A673 (cell line): Measurements from ENCODE around the gene THSD4. TPM values are rescaled to one million over a fixed set of nuclear protein-coding genes. Genes with fewer than 3 reads are reported as not detected.
"Not testable (repeated sequence)": the region's sequence is repeated elsewhere in the genome, so short reads cannot be mapped to it uniquely, and the experiment has no call there.

ENCODE experiments used
- BruUV-seq: library from RNA; stranded (reverse); fragments of 400-500 nt; replicated peaks from 2 replicates; lab custom pipeline; 2021; lab: Mats Ljungman, UMichigan
- CTCF ChIA-PET: fragments of 300-600 bp; sonication (Branson Sonifier 250); formaldehyde crosslinking; loops from one replicate; lab custom pipeline; 2022; ENCODE audit warnings: antibody characterized with exemption; lab: Charles Lee
- POLR2A ChIA-PET: fragments of 300-600 bp; sonication (Branson Sonifier 250); formaldehyde crosslinking; loops from one replicate; lab custom pipeline; 2022; ENCODE audit warnings: antibody characterized with exemption; ENCODE audit not compliant: low non-redundant PET; lab: Charles Lee
- DNase-seq: peaks from one replicate; pipeline ENCODE4 v3.0.0-alpha.2; 2015; ENCODE audit warnings: low spot score
- H3K27ac ChIP-seq: fragments of 200-600 bp; sonication (generic); 2 replicates; pipeline ENCODE4 v1.5.1; 2016; ENCODE audit warnings: mixed run types, low read depth, mild to moderate bottlenecking, mixed read lengths, antibody characterized with exemption, low read length; ENCODE audit not compliant: poor library complexity, severe bottlenecking
- H3K27me3 ChIP-seq: fragments of 200-600 bp; sonication (generic); replicated peaks from 2 replicates; pipeline ENCODE4 v1.6.1; 2017; ENCODE audit warnings: mixed run types, low read depth, mild to moderate bottlenecking, mixed read lengths, antibody characterized with exemption, low read length; ENCODE audit not compliant: insufficient read depth, poor library complexity
- H3K36me3 ChIP-seq: fragments of 200-600 bp; sonication (generic); 2 replicates; pipeline ENCODE4 v1.6.1; 2016; ENCODE audit warnings: mixed run types, mild to moderate bottlenecking, mixed read lengths, antibody characterized with exemption, low read length; ENCODE audit not compliant: insufficient read depth, poor library complexity, severe bottlenecking
- H3K4me1 ChIP-seq: fragments of 200-600 bp; sonication (generic); 2 replicates; pipeline ENCODE4 v1.6.1; 2017; ENCODE audit warnings: mixed run types, mild to moderate bottlenecking, mixed read lengths, antibody characterized with exemption, low read length; ENCODE audit not compliant: insufficient read depth, poor library complexity, severe bottlenecking
- H3K4me3 ChIP-seq: fragments of 200-600 bp; sonication (generic); 2 replicates; pipeline ENCODE4 v1.5.1; 2016; ENCODE audit warnings: low read depth, mixed run types, mild to moderate bottlenecking, mixed read lengths, low read length; ENCODE audit not compliant: poor library complexity, severe bottlenecking
- H3K9me3 ChIP-seq: fragments of 200-600 bp; sonication (generic); 2 replicates; pipeline ENCODE4 v1.6.1; 2016; ENCODE audit warnings: mixed run types, low read depth, mild to moderate bottlenecking, mixed read lengths, antibody characterized with exemption, low read length; ENCODE audit not compliant: poor library complexity, severe bottlenecking
- EZH2 ChIP-seq: fragments of 200-600 bp; sonication (generic); IDR thresholded peaks from 2 replicates; pipeline ENCODE4 v1.6.1; 2017; ENCODE audit warnings: borderline replicate concordance, low read depth, mild to moderate bottlenecking, mixed read lengths, antibody characterized with exemption, low read length; ENCODE audit not compliant: poor library complexity, severe bottlenecking
- intact Hi-C: fragments of 100-400 bp; cut with micrococcal nuclease; formaldehyde crosslinking; loops from one replicate; pipeline ENCODE4 v1.10.0; 2022; ENCODE audit not compliant: unreplicated experiment
- total RNA-seq: library from RNA; stranded (reverse); gene quantifications from 2 replicates; pipeline ENCODE4 v1.2.3, GENCODE V29; 2021
- TF ChIP-seq, protein P1 (sequence below): fragments of 300-800, 200-600 bp; sonication (generic); conservative IDR thresholded peaks from 2 replicates; pipeline ENCODE4 v1.5.1; 2017; ENCODE audit warnings: low read depth, mild to moderate bottlenecking, antibody characterized with exemption, low read length, moderate library complexity, mixed read lengths

Gene THSD4
- total RNA-seq, 1 experiment from 2014 or later, result 2.4 TPM

DNA sequence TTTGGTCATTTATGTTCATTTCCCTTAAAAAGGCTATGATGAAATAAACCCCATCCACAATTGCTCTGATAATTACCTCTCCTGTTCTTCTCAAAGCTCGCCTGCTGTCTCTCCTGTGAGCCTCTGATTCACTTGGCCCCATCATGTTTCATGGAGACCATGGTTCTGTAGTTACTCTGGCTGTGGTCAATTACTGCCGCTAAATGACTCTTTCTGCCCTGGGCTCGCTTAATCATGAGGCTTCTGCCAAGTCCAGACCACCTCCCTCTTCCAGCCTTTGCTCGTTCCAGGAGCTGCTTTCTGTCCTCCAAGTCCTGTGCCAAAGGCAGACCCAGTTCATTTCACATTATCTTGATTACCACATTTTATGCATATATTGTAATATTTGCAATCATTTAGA, 91.9 kb downstream of the THSD4 start:
- Histone ChIP-seq H3K27ac (no peak overlapping the region), H3K36me3 (no peaks in the 10 kb centered on the region), H3K4me1 (peaks cover 6% of the 10 kb centered on the region), H3K9me3 (no peaks in the 10 kb centered on the region), H3K27me3 (no peaks in the 10 kb centered on the region), H3K4me3 (no peak overlapping the region)
- DNase-seq, result no peak
- no TSS peak for BruUV-seq
- CTCF ChIA-PET, result no interaction called here
- intact Hi-C loops, result no loop called here
- TF ChIP-seq, protein P1, sequence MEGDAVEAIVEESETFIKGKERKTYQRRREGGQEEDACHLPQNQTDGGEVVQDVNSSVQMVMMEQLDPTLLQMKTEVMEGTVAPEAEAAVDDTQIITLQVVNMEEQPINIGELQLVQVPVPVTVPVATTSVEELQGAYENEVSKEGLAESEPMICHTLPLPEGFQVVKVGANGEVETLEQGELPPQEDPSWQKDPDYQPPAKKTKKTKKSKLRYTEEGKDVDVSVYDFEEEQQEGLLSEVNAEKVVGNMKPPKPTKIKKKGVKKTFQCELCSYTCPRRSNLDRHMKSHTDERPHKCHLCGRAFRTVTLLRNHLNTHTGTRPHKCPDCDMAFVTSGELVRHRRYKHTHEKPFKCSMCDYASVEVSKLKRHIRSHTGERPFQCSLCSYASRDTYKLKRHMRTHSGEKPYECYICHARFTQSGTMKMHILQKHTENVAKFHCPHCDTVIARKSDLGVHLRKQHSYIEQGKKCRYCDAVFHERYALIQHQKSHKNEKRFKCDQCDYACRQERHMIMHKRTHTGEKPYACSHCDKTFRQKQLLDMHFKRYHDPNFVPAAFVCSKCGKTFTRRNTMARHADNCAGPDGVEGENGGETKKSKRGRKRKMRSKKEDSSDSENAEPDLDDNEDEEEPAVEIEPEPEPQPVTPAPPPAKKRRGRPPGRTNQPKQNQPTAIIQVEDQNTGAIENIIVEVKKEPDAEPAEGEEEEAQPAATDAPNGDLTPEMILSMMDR, result no peak
- no peak for TF ChIP-seq EZH2
- POLR2A ChIA-PET, result no interaction called here

DNA sequence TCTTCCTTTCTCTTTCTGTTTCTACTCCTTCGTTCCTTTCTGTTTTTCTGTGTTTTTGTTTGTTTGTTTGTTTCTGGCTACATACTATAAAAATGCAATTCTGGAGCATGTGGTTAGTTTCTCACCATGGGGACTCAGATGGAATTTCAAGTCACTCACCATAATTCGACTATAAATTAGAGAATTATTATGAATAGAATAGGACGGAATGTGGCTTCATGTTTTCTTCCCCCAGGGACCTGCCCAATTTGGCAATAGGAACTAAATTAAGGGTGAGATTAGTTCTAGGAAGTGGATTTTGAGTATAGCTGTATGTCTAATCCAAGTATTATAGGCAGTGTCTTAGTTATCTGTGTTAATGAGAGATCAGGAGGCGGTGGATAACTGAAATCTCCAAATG, 96.9 kb downstream of the THSD4 start:
- H3K27me3 ChIP-seq, result no peaks in the 10 kb centered on the region
- DNase-seq, result peak; percentile 39
- ChIA-PET POLR2A (interaction anchor here (0.6 kb wide), 1 partner anchor 59 kb away, joined by 3 read pairs; no protein-coding TSS in a partner anchor), CTCF (no interaction called here)
- H3K9me3 ChIP-seq, result no peaks in the 10 kb centered on the region
- H3K27ac ChIP-seq, result no peak overlapping the region
- no peak for TF ChIP-seq EZH2
- TF ChIP-seq, protein P1, result no peak
- intact Hi-C loops, result no loop called here
- H3K4me1 ChIP-seq, result peaks cover 12% of the 10 kb centered on the region
- no peaks in the 10 kb centered on the region for H3K36me3 ChIP-seq
- H3K4me3 ChIP-seq, result no peak overlapping the region
- BruUV-seq, result no TSS peak

DNA sequence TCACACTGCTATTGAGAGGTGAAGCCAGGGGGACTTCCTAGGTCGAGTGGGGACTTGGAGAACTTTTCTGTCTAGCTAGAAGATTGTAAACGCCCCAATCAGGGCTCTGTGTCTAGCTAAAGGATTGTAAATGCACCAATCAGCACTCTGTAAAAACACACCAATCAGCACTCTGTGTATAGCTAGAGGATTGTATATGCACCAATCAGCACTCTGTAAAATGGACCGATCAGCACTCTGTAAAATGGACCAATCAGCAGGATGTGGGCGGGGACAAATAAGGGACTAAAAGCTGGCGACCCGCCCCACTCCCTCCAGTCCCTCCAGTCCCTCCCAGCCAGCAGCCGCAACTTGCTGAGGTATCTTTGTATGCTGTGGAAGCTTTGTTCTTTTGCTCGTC, 98.7 kb downstream of the THSD4 start:
- CTCF ChIA-PET, H3K27ac ChIP-seq, DNase-seq: not testable (repeated sequence)

More for the DNA sequence above, 98.7 kb downstream of the THSD4 start:
- H3K4me3 ChIP-seq, intact Hi-C loops, H3K9me3 ChIP-seq, H3K36me3 ChIP-seq, H3K27me3 ChIP-seq, BruUV-seq, POLR2A ChIA-PET: not testable (repeated sequence)
- H3K4me1 ChIP-seq, result peaks cover 12% of the 10 kb centered on the region
